HL-60 (cell line): ENCODE measurements around the gene DRC7.

Source experiments
- DNase-seq, 2 experiments: peaks; one replicate each; pipeline ENCODE4 v3.0.0-alpha.2; 2010 to 2020; ENCODE audit warnings: low read depth in 1 of 2, low spot score in 1 of 2
- H3K27ac ChIP-seq: fragments of 250-450 bp; sonication (Bioruptor Pico); replicated peaks from 2 replicates; pipeline ENCODE4 v1.5.1; 2020; ENCODE audit warnings: mild to moderate bottlenecking, moderate library complexity
- H3K27me3 ChIP-seq: fragments of 250-450 bp; sonication (Bioruptor Pico); 2 replicates; pipeline ENCODE4 v1.5.1; 2021; ENCODE audit warnings: mild to moderate bottlenecking, moderate library complexity; ENCODE audit not compliant: insufficient read depth, poor library complexity, severe bottlenecking
- H3K4me3 ChIP-seq: replicated peaks from 2 replicates; pipeline ENCODE4 v1.5.1; 2011; ENCODE audit warnings: mild to moderate bottlenecking, control low read depth, low read length; ENCODE audit not compliant: insufficient read depth
- CTCF ChIP-seq: IDR thresholded peaks from one replicate; pipeline ENCODE4 v1.5.1; 2011; ENCODE audit warnings: low read length, control low read depth, inconsistent platforms; ENCODE audit not compliant: insufficient read depth
- GABPA ChIP-seq: IDR thresholded peaks from 2 replicates; pipeline ENCODE4 v1.6.1; 2012; ENCODE audit warnings: low read depth
- POLR2AphosphoS5 ChIP-seq: IDR thresholded peaks from 2 replicates; pipeline ENCODE4 v1.6.1; 2012; ENCODE audit warnings: low read depth
- REST ChIP-seq: IDR thresholded peaks from 2 replicates; pipeline ENCODE4 v1.6.1; 2012; ENCODE audit warnings: low read depth; ENCODE audit not compliant: insufficient replicate concordance
- SPI1 ChIP-seq: IDR thresholded peaks from 2 replicates; pipeline ENCODE4 v1.6.1; 2012; ENCODE audit warnings: low read depth, mild to moderate bottlenecking, borderline replicate concordance

Gene DRC7

GRCh38 chr16:57680842-57681375, 13.7 kb upstream of the DRC7 start:
- Histone ChIP-seq H3K27ac (peak overlapping the region; percentile 34), H3K4me3 (no peak overlapping the region), H3K27me3 (no peaks in the 10 kb centered on the region)
- DNase-seq = peak in 1 of 2 experiments; percentile 51
- TF ChIP-seq POLR2AphosphoS5 = no peak
- TF ChIP-seq CTCF = no peak
- no peak for TF ChIP-seq SPI1
- TF ChIP-seq GABPA = no peak
- no peak for TF ChIP-seq REST

GRCh38 chr16:57681950-57682728, 12.5 kb upstream of the DRC7 start:
- TF ChIP-seq POLR2AphosphoS5 = no peak
- no peak for TF ChIP-seq CTCF
- TF ChIP-seq REST = no peak
- no peak for TF ChIP-seq SPI1
- TF ChIP-seq GABPA = no peak
- Histone ChIP-seq H3K27ac (no peak overlapping the region), H3K27me3 (no peaks in the 10 kb centered on the region), H3K4me3 (no peak overlapping the region)
- DNase-seq = no peak

GRCh38 chr16:57682809-57683635, 11.6 kb upstream of the DRC7 start:
- no peak for TF ChIP-seq CTCF
- Histone ChIP-seq H3K4me3 (no peak overlapping the region), H3K27ac (no peak overlapping the region), H3K27me3 (no peaks in the 10 kb centered on the region)
- DNase-seq = no peak
